Measurements from ENCODE around the gene USP9Y.

DNA sequence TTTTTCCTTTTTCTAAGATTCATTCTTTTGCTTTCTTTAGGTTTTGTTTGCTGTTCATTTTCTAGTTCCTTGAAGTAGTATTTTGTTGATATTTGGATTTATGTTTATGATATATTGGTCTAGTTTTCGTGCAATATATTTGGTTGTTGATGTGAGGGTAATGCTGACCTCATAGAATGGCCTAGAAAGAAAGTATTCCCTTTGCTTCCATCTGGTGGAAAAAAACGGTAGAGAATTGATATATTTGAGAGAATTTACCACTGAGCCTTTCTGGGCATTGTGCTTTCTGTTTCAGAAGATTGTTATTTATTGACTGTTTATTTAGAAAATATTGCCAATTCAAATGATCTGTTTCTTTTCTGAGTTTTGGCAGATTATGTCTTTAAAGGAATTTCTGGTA, 9.4 kb downstream of the USP9Y start:
- TF ChIP-seq EP300 (IDR thresholded peaks at IDR 0.05) (no peak), CTCF (IDR thresholded peaks at IDR 0.05) (no peak), RAD21 (conservative IDR thresholded peaks at IDR 0.05 in 1 of 2, IDR thresholded peaks at IDR 0.05 in 1 of 2) (no peak), POLR2A (IDR thresholded peaks at IDR 0.05; ENCODE audit: low read length) (no peak)
- TF ChIP-seq, protein P1, sequence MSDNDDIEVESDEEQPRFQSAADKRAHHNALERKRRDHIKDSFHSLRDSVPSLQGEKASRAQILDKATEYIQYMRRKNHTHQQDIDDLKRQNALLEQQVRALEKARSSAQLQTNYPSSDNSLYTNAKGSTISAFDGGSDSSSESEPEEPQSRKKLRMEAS (IDR thresholded peaks at IDR 0.05), result no peak
